GM19438 (cell line): Measurements from ENCODE around the gene DHX58.
A peak's percentile ranks its signal among the peaks of the same experiment; 100 is the strongest.

Experiments
- ATAC-seq: cut with Tn5 transposase; IDR thresholded peaks from one replicate; pipeline ENCODE4 v1.9.1; 2021; ENCODE audit warnings: low read depth; ENCODE audit not compliant: unreplicated experiment

DHX58 gene

GRCh38 chr17:42111265-42111636 is 1.3 kb downstream of the DHX58 start:
- ATAC-seq: no peak

GRCh38 chr17:42110301-42111264 is 1.9 kb downstream of the DHX58 start:
- no peak for ATAC-seq

- no peak for ATAC-seq
Observed at GRCh38 chr17:42109086-42109485, 3.4 kb downstream of the DHX58 start.

- peak; percentile 64 for ATAC-seq
Observed at GRCh38 chr17:42107597-42108576, 4.6 kb downstream of the DHX58 start.

- ATAC-seq: no peak
Observed at GRCh38 chr17:42107124-42107523, 5.4 kb downstream of the DHX58 start.

GRCh38 chr17:42106009-42106408 is 6.5 kb downstream of the DHX58 start:
- ATAC-seq: no peak

- ATAC-seq: no peak
Observed at GRCh38 chr17:42104264-42104663, 8.2 kb downstream of the DHX58 start.

GRCh38 chr17:42103221-42103954 is 9.1 kb downstream of the DHX58 start:
- no peak for ATAC-seq

GRCh38 chr17:42101513-42102292 is 10.8 kb downstream of the DHX58 start:
- ATAC-seq: no peak

GRCh38 chr17:42098730-42099399 is 13.6 kb downstream of the DHX58 start:
- no peak for ATAC-seq

GRCh38 chr17:42097691-42098631 is 14.6 kb downstream of the DHX58 start, which contains the start of gene ZNF385C:
Gene ZNF385C (minus strand): TSS chr17:42098473. CDS start chr17:42063056, 35,417 bp downstream.
- no peak for ATAC-seq

GRCh38 chr17:42096360-42097111 is 16.0 kb downstream of the DHX58 start:
- ATAC-seq: no peak

- ATAC-seq: no peak
Observed at GRCh38 chr17:42094375-42095069, 18.0 kb downstream of the DHX58 start.

GRCh38 chr17:42092939-42093338 is 19.6 kb downstream of the DHX58 start:
- ATAC-seq: no peak

GRCh38 chr17:42090964-42091790 is 21.3 kb downstream of the DHX58 start:
- no peak for ATAC-seq

- ATAC-seq: no peak
Observed at GRCh38 chr17:42088736-42089135, 23.8 kb downstream of the DHX58 start.
